H4 (cell line): ENCODE results near the gene PDE2A. TPM values are rescaled to one million over a fixed set of nuclear protein-coding genes. Genes with fewer than 3 reads are reported as not detected.
A peak's percentile ranks its signal among the peaks of the same experiment; 100 is the strongest.

Experiments
- DNase-seq: peaks from one replicate; pipeline ENCODE4 v3.0.0-alpha.2; 2015; ENCODE audit warnings: low spot score
- total RNA-seq: library from RNA; depleted of rRNA; stranded (reverse); fragments of >200 nt; shearing (Covaris generic); gene quantifications from 2 replicates; pipeline ENCODE4 v1.2.3, GENCODE V29; 2014; rRNA removed

PDE2A gene
- 2.6 and 3.0 TPM in 2 replicates for total RNA-seq

DNA sequence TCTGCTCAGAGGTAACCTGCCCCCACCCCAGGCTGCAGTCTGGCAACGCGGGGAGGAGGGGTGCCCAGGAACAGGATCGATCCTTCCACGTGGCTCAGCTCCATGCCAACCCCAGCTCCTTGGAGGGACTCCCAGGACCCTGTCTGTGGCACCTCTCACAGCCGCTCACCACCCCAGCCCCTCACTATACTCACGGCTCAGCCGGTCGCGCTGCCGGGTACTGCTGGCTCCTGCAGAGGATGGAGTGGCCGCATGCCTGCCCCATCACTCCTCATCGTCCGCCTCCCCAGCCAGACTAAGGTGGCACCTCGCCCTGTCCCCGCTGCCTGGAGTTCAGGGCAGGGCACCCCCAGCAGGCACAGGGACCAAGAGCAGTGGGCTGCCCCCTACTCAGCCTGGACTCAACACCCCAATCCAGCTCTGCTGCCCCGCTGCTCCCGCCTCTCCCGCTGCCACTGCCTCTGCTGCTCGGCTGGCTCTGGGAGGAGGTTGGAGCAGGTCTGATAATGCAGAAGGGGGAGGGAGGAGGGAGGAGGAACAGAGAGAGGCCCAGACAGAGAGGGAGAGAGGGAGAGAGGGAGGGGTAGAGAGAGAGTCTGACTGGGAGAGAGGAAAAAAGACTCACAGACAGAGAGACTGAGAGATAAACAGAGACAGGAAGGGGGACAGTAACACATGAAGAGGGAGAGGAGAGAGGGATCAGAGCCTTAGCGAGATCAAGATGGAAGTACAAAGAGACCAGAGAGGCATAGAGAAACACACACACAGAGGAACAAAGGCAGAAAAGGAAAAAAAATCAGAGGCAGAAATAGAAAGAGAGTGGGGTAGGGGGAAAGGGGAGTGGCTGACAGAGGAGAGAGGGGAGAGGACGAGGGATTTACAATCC, at the start of gene PDE2A:
PDE2A (minus strand) TSS at position 480 of the 886 bp plus-strand sequence; CDS start at position 265, 215 bp downstream.
- DNase-seq, result no peak

DNA sequence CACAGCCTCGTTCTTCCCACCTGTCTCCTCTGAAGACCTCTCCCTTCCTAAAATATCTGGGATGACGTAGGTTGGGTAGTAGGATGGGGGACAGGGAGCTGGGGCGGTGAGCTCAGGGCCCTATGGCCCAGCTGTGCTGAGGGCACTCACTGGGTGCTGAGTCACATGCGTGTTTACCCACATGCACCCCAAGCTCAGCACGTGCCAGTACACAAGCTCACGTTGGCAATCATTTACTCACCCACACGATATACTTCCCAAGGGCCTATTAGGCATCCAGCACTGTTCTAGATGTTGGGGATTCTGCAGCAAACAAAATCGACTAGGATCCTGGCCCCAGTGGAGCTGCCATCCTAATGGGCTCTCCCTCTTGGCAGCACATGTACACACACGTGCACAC, 49.3 kb upstream of the PDE2A start:
- no peak for DNase-seq

DNA sequence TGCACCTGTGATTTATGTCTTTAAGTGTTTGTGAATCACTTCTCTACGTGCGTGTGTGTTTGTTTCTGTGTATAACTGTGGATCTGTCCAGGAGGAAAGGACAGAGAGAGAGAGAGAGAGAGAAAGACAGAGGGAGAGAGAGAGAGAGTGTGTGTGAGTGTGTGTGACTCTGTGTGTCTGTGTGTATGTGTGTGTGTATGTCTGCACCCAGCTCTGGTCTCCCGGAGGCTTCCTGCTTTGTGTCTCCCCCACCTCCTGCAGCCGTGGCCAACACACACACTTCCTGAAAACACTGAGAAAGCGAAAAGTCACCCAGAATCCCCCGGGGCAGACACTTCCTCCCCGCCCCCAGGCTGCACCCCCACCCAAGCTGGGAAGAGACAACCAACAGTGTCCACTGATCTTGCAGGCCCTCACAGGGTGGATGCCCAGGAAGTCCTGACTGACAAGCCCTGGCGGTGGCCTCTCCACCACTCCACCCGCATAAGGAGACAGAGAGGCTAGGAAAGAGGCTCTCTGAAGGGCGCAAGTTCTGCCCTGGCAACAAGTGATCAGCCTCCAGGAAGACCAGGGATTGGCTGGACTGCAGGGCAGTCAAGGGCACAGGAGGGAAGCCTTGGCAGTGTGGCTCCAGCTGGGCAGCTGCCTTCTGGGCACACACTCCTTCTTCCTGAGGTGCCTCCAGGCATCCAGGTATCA, 48.0 kb upstream of the PDE2A start:
- DNase-seq, result peak; percentile 78

DNA sequence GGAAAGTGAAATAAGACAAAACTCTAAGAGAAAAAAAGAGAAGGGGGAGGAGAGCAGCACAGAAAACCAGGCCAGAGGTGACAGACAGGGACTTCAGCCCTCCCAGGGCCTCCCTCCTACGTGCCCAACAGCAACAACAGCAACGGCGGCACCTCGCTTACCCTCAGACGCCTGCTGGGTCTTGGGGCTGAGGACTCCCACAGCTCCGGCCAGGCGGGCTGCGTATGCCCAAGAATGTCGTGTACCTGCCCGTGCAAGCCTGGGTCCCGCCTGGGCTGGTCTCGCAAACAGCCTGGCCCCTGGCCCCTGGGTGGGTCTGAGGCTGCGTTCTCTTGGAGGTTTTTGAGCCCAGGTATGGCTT, 47.4 kb upstream of the PDE2A start:
- no peak for DNase-seq

DNA sequence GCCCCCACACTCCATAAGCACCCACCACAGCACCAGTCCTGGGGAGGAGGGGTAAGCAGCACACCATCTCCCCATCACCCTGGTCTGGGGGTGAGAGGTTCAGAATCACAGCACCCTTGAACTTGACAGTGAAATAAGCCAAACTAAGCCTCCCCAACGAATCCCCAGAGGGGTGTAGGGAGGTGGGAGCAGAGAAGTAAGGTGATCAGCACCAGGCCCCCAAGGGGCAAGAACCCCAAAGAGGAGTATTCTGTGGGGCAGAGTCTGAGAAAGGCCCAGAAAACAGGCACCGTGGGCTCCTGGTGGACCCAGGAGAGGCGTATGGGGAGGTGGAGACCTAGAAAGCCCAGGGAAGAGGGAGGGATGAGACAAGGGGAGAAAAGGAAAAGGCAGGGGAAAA, 47.1 kb upstream of the PDE2A start:
- no peak for DNase-seq

DNA sequence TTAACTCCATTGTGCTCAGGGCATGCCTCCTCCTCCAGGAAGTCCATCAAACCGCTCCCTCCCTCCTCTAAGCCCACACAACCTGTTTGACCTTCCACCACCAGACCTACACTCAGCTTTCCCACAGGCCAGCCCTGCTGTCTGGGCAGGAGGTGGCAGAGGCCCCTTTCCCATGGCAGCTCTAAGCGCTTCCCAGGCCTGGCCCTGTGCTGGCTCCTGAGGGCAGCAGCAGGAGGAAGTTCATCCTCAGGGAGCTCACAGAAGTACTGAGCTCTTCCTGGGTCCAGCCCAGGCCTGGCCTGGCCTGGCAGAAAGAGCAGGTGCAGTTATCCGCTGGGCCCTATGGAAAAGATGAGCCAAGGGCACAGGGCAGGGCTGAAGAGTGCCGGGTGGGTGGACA, 46.6 kb upstream of the PDE2A start:
- no peak for DNase-seq

DNA sequence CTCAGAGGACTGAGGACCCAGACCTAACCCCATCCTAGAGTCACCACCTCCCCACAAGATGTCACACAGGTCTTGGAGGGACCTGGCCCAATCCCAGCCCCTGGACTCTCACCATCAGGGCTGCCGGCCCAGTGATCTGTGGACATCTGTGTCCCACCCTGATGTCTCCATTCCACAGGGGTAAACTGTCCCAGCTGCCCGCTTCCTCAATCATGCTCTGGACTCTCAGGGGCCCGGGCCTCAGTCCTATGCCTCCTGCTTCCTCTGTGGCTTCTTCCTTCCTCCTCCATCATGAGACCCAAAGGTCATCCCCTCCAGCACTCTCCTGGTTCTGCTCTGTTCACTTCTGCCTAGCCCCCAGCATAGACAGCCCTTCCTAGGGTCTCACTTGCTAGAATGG, 45.8 kb upstream of the PDE2A start:
- no peak for DNase-seq

DNA sequence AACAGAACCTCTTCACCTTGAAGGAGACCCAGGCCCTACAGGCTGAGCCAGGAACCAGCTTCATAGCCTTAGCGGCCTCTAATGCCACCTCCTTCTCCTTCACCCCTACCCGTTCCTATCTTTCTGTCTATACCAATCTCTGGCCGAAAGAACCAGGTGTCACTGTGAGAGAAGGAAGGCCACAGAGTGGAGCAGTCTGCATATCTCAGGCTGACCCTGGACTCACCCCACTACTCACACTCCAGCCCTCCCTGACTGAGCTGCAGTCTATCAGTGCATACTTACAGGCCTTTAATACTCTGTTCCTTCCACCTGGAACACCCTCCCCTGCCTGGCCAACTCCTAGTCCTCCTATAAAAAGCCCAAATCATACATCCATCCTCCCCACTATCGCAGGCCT, 45.3 kb upstream of the PDE2A start:
- DNase-seq, result no peak

DNA sequence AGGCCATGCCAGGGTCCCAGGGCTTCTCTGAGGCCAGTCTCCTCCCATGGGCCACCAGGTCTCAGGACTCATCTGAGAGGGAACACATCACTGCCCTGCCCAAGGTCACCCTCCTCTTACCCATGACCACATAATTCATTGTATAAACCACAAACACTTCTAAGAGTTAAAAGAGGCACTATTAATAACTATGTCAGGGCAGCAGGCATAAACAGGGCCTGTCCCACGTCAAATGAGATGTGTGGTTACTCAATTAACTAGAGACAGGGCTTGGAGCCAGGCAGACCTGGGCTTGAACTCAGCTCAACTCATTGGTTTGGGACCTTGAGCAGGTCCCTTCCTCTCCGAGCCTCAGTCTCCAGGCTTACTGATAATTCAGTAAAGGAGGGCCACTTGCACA, 44.9 kb upstream of the PDE2A start:
- DNase-seq, result no peak

DNA sequence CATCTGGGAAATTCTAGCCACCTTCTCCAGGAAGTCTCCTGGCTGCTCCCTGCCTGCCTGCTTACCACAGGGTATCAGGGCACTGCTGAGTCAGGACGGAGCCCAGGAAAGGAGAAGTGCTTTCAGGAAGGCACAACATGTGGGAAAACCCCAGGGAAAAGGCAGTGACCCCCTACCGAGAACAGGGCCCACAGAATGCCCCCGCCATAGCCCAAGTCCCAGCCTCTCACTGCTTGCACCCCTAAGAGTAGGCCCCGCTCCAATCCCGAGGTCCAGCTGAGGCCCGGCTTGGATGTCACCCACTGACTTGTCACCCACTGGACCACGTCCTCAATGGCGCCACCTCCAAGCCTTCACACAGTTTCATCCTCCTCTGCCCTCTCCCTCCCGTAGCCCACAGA, 43.9 kb upstream of the PDE2A start:
- no peak for DNase-seq

DNA sequence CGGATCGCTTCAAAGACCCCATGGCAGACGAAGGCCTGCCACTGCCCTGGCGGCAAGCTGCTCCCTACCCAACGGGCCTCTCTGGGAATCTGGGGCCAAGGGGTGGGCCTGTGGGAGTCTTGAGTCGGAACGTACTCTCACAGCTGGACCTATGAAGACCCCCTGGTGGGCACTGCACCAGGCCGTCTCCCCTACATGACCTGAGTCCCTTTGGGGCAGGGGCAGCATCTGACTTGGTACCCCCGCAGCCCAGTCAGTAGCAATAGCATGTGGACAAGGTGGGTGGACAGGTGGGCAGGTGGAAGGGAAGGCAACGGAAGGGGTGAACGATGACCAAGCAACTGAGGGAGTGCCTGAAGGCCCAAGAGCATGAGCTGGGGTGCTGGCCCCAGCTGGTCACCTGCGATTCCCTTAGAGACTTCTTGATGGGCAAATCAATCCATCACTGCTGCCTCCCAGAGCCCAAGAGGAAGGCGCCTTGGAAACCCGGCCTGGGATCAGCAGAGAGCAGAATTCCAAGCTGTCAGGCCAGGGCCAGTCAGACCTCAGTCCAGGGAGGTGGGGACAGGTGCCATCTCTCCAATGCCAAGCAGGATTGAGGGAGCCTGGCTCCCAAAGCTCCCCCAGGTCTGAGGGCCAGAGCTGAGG, 42.7 kb upstream of the PDE2A start:
- no peak for DNase-seq

DNA sequence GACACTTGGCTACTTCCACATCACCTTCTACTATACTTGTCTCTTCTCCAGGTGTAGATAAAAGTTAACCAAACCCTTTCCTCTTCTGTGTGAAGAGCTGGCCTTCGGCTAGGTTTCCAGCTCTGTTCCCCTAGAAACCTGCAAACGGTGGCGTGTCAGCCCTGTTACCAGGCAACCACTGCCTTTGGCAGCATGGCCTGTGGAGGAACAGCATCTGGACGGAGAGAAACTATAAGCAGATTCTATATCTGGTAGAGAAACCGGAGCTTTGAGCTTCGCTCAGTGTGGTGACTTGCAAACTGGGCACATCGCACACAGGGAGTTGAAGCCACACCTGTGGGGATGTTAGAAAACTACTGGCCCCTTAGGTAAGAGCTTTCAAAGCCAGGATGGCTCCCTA, 42.1 kb upstream of the PDE2A start:
- DNase-seq, result no peak

DNA sequence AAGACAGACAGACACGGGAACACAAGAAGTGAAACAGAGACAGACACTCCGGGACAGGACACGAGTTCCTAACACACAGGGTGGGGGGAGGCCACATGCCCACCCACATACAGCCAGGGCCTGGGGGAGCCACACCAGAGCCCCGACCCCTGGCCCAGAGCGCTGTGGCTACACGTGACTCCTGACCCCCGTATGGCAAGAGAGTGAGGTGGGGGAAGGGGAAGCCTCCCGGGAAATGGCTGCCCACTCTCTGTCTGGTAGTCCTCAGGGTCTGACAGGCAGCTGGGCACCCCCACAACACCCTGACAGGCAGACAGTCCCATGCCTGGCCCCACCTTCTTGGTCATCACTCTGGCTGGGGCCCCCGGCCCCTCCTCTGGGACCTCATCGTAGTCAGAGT, 38.6 kb upstream of the PDE2A start:
- DNase-seq, result no peak

DNA sequence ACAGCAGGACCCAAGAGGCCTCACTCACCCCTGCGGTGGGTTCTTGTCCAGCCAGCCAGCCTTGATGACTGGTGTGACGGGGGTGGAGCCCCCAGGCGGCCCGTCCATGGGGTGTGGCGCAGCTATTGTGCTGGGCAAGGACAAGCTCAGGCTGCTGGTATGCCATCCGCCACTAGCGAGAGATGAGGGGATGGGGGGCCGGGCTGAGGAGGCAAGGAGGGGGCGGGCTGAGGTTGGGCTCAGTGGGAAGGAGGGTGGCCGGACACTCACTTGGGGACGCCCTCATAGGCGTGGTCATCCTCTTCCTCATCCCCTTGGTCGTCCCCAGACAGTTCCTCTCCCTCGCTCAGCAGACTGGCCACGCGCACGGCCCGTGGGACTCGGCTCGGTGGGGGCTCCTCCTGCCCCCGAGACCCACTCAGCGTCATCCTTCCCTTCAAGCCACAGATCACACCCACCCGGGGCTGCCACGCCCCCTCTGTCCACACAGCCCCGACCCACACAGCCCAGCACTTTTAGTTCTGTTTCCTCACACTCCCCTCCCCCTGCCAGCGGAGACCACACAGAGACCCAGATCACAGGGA, 38.0 kb upstream of the PDE2A start:
- DNase-seq, result no peak

DNA sequence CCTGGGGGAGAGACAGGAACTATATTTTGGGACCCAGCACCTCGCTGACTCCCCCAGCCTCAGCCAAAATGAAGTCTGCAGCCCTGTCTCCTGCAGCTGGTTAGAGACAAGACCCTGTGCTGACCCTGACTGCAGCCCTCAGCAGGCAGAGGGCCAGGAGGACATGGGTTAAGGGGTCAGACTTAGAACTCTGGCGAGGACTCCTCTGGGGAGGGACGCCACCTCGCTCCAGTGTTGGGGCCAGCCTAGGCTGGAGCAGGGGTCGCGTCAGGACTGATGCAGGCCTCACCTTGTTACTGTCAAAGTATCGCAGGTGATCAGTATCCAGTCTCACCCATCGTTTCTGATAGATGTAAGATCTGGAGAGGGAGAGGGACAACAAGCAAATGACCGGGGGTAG, 36.9 kb upstream of the PDE2A start:
- no peak for DNase-seq

DNA sequence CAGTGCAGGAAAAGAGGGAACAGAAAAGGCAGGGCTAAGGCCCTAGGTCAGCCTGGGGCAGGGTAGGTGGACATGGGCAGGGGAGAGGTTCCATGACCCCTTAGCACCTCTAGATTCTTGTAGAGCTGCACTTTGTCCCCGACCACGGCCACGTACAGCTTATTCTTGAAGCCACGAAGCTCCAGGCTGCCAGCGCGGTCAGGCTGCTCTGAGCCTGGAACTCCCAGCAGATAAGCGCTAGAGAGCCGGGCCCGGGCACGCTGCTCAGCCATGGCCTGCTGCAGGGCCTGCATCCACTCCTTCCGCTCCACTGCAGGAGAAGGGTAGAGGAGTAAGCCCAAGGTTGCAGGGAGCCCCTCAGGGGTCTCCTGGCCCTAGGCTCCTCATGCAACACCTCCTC, 36.1 kb upstream of the PDE2A start:
- no peak for DNase-seq

DNA sequence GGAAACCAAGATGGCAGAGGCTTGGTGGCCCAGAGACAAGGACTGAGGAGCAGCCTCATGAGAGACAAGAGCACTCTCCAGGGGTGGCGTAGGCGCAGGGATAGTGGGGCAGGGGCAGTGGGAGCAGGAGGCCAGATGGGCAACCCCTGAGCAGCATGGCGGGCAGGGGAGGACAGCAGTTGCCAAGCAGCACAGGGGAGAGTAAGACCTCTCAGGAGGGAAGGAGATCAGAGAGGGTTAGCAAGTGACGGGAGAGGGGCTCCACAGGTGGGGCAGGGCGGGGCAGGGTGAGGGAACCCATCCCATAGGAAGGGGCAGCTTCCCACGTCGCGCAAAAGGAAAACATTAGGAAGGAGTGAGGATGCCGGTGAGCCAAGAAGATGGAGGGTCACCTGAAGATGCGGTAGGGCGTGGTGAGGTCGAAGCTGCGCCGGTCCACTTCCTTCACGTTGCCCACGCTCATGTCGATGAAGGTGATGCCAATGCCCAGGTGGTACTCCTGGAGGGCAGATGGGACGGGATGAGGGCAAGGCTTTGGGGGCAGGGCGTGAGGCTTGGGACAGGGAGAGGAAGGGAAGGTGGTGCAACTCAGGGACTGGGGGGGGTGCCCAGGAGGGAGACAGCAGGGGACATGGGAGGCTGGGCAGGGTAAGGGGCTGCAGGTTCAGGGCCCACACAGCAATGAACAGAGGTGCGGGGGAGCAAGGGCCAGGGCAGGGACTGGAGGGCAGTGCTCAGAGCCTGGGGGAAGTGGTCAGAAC, 35.4 kb upstream of the PDE2A start:
- no peak for DNase-seq

DNA sequence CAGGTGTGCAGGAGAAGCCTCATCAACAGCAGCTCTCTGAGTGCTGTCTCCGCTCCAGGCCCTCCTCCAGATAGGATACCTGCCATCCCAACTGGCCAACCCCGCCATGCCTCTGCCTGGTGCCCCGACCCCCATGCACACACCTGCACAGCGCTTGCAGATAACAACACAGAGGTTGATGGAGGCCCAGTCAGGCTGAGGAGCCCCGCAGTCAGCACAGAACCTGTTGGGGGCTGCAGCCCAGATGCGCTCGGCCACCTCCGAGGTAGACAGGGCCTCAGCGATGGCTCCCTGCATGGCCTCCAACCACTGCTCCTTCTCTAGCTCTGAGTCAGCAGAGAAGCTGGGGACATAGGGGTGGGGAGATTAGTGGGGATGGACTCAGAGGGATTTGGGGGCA, 32.8 kb upstream of the PDE2A start:
- no peak for DNase-seq

DNA sequence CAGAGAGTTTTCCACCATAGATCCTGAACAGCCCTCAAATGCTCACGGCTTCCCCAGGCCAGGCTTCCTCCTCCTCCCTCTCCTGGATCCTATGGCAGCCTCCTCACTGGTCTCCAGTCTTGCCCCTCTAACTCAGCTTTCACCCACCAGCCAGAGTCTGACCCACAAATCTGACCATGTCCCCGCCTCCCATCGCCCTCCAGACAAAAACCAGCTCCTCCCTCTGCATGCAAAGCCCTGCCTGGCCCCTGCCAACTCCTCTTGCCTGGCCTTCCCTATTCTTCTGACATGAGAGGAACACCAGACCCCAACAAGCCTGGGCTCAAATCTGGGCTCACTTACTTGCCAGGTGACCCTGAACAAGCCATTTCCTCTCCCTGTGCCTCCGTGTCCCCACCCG, 32.4 kb upstream of the PDE2A start:
- no peak for DNase-seq

DNA sequence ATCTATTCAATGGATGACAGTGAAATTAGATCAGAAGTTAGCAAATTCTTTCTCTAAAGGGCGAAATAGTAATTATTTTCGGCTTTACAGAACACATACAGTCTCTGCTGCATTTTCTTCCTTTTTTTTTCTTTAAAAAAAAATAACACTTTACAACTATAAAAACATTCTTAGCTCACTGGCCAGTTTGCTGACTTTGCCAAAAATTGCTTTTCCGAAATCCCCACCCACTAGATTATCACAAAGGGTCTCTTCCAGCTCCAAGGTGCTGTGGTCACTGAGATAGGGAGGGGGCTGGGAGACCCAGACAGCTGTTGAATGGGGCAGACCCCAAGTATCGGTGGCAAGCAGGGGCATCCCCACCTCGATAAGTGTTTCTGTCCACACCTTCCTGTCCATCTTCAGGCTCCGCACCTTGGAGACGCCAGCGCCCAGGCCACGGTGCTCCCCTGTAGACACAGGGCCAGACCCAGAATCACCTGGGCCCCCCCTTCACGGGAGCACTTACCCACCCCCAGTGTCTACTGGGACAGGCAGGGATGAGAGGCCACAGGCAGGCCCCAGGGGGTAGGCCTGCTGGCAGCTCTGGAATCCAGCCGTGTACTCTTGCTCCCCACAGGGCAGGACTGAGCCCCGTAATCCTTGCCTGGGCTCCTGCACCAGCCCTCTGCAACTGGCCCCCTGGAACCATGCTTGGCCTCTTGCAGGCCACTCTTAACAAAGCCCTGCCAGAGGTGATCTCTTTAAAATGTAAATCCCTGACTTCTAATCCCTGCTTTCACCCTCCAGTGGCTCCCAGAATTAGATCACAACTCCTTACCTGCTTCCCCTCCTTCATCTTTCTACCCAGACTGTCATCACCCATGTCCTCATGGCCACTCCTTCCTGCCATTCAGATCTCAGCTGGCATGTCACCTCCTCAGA, 31.5 kb upstream of the PDE2A start:
- DNase-seq, result no peak
